CD4-positive, alpha-beta T cell treated with Interferon gamma for 1 hour (primary cell): ENCODE measurements around the gene OGDH.
A peak's percentile ranks its signal among the peaks of the same experiment; 100 is the strongest.

ENCODE experiments used
- DNase-seq: peaks from one replicate; pipeline ENCODE4 v3.0.0-alpha.2; 2020

OGDH gene

DNA sequence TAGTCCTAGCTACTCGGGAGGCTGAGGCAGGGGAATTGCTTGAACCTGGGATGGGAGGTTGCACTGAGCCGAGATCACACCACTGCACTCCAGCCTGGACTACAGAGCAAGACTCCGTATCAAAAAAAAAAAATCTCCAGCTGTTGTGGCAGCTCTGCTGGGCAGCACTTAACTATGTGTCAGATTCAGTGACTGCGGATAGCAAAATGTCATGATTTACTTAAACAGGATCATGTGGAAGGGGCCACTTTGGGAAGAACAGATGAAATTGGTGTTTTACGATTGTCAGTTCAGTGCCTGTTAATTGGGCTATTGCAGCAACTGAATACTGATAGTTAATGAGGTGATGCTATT, 15.3 kb downstream of the OGDH start:
- no peak for DNase-seq

DNA sequence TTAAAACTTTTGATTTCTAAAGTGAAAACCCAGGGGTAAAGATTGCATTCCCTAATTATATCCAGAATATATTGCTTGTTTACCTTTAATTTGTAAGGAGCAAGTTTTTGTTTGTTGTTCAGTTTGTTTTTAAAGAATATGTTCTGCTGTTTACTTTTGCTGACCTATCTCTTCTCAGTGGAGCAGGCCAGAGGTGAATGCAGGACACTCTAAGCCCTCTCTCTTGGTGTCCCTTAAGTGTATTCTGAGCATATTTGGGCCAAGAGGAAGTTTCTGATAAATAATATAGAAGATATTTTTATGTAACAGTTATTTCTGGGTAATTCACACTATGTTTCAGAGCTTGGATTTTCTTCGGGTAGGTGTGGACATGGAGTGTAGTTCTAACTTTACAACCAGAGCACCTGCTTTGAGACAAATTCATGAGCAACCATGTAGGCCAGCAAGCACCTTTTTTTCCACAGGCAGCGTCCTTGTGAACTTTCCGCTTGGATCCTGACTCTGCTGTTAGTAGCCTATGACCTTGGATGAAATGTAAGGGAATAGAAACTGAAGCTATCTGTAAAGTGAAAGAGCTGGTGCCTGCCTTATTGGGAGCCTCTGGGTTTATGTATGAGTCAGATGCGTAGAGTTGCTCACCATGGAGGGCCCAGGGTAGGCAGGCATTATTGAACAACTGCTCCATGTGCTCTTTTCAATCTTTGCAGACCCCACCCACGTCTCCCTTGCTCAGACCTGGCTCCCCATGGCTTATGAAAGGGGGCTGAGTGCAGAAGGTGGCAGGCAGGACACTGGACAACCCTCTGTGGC, 16.1 kb downstream of the OGDH start:
- DNase-seq, result no peak

DNA sequence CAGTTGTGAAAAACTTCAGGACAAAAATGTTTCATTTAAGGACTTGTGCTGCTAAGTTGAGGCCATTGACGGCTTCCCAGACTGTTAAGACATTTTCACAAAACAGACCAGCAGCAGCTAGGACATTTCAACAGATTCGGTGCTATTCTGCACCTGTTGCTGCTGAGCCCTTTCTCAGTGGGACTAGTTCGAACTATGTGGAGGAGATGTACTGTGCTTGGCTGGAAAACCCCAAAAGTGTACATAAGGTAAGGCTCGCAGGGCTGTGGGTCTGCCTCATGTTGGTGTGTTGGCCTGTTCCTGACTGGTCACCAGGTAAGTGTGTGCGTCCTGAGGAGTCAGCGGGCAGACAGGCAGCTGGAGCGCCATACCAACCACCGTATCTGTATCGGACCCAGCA, 17.9 kb downstream of the OGDH start:
- no peak for DNase-seq

- no peak for DNase-seq
Measured at GRCh38 chr7:44625526-44626471, 19.4 kb downstream of the OGDH start.

- no peak for DNase-seq
Measured at GRCh38 chr7:44626620-44627019, 20.2 kb downstream of the OGDH start.

DNA sequence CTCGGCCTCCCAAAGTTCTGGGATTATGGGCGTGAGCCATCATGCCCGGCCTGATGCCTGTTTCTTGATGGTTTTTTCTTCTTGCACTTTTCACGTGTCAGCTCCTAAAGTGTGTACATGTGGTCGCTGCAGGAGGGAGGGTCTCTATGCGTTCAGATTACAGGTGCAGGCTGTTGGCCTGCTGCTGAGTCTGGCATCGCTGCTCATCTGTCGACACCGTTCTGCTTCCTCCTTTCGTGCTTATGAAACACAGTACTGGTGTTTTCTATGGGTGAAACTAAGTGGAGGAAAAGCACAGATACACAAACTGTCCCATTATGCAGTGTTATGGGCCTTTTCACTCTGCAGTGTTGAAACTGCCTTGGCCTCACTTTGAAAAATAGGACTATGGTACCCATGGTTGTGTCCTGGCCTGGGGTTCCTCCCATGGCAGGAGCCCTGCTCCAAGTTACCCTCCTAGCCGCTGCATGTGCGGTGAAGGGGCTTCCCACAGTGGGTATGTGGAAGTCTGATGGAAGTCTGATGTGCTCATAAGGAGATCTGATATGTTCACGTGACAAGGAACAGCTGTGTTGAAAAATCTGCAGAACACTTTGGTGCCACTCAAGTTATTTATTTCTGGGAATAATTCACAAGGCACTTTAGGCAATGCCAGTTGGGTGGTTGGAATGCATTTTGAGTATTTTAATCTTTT, 23.5 kb downstream of the OGDH start:
- peak; percentile 43 for DNase-seq

DNA sequence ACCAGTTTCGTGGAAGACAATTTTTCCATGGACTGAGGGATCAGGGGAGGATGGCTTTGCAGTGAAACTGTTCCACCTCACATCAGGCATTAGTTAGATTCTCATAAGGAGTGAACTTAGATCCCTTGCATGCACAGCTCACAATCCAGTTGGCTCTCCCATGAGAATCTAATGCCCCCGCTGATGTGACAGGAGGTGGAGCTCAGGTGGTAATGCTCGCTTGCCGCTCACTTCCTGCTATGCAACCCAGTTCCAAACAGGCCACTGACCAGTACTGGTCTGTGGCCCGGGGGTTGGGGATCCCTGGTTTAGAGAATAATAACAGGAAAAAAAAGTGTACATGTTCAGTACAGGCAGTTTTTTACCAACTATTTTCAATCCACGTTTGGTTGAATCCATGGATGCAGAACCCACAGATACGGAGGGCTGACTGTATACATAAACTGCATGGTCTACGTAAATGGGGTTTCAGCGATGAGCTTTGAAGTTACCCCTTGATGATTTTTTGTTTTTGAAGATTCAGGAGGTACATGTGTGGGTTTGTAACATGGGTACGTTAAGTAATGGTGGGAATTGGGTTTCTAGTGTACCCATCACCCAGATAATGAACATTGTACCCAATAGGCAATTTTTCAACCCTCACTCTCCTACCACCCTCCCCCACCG, 24.5 kb downstream of the OGDH start:
- no peak for DNase-seq

GRCh38 chr7:44631458-44632115, 25.2 kb downstream of the OGDH start:
- DNase-seq, result peak; percentile 38

DNA sequence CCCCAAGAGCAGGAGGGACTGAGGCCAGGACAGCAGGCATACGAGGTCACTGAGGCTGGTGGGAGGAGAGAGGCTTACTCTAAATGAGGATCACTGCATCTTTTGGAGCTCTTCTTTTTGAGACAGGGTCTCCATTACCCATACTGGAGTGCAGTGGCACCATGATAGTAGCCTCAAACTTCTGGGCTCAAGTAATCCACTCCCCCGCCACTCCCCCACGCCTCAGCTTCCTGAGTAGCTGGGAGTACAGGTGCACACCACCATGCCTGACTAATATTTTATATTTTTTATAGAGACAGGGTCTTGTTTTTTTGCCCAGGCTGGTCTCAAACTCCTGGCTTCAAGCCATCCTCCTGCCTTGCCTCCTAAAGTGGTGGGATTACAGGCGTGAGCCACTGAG, 25.8 kb downstream of the OGDH start:
- no peak for DNase-seq

DNA sequence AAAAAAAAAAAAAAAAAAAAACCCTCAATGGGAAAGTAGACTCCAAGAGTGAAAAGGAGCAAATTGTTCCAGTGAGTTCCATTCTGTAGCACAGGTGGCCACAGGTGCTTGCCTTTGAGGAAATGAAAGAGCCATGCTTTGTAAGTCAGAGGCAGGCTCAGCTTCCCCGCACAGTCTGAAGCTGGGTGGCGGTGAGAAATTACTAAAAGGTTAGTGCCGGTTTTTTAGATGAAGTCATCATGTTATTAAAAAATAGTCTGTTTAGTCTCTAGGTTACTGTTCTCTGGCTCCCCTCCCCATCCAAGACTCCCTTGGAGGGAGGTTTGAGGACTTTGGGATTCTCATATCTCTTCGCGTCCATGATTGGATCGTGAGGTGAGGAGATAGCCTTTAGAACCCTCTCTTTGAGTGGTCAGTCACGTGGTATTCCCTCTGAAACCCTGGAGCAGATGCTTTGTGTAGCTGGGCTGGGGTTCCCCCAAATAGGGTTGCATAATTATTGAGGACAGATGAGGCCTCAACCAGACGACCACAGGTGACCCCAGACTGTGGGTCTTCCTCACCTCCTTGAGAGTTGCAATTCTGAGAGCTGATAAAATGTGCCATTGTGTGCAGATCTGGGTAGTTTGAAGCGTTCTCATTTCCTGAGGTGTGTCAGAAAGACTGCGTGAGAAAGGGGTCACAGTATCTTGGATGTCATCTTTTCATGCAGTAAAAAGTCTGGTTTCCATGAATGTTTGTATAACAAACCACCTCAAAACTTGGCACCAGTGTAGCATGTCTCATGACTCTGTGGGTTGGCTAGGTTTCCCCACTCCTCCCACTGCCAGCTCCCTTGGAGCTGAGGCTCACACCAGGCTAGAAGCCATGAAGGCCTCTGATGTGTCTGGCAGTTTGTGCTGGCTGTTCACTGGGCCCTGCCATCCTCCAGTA, 27.1 kb downstream of the OGDH start:
- DNase-seq, result peak; percentile 67

DNA sequence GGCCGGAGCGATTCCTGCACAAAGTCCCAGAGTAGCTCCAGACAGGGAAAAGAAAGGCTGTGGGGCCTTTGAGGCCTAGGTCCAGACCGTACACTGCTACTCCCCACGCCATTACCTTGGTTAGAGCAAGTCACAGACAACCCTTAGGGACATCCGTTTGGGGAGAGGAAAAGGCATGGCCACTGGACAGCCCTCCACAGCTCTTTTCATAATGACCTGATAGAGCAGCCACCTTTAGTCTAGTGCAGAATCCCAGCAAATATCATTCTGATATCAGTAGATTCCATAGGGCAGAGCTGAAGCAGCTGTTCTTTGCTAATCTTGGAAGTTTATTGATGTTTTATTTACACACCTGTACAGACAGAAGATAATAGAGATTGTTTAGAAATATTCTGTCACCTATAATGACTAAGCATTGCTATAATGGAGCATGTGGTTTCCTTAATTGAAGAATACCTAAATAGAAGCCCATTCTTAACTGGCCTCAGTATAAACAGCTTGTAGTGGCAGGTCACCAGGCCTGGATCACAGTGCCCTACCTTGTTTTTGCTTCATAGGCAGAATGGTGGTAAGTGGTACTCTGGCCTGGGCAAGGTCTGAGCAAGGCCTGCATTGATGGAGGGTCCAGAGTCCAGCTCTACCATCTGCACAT, 27.9 kb downstream of the OGDH start:
- no peak for DNase-seq

- DNase-seq, result peak; percentile 42
Measured at GRCh38 chr7:44634839-44635591, 28.6 kb downstream of the OGDH start.

- no peak for DNase-seq
Measured at GRCh38 chr7:44636041-44636584, 29.7 kb downstream of the OGDH start.

- DNase-seq, result no peak
Measured at GRCh38 chr7:44636926-44637325, 30.5 kb downstream of the OGDH start.

GRCh38 chr7:44637788-44638594, 31.6 kb downstream of the OGDH start:
- DNase-seq, result peak; percentile 87

- peak; percentile 88 for DNase-seq
Measured at GRCh38 chr7:44638611-44639557, 32.5 kb downstream of the OGDH start.

DNA sequence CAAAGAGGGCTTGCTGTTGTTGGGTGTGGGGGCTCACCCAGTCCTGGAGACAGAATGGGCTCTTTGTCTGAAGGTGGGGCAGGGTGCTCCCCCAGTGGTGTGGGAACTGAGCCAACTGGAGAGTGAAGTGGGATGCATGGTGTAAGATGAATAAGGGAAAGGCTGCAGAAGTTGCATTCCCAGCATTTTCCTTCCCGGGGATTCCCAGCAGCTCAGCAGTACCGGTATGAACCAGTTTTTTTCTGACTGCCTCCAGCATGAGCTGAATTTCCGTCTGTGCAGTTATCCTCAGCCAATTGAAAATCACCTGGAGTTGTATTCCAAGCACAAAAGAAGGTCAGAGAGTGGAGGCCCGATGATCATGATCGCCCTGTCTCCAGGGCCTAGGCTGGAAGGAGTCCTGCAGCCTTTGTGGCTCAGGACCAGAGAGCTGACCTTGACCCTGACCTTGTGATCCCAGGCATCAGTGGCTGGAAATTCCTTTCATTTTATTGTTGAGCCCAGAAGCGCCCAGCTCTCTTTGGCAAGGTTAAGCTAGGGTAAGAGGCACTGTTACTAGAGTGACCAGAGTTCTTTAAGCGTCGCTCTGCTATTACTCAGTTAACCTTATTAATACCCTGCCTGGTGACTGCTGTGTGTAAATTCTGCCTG, 33.4 kb downstream of the OGDH start:
- DNase-seq, result no peak
